Measurements from ENCODE around the gene FGFBP2. TPM values are rescaled to one million over a fixed set of nuclear protein-coding genes. Genes with fewer than 3 reads are reported as not detected.

The FGFBP2 gene
- total RNA-seq, 5 donors from 2014 or later (not counting 1 experiment from before 2014, with no cell fraction given), result 11.5 to 24.4 (median 15.8) TPM

- ChIA-PET POLR2A (no interaction called here), CTCF (no interaction called here)
- no peaks in the 10 kb centered on the region for H3K36me3 Mint-ChIP-seq
- Histone ChIP-seq H3K27me3 (replicated peaks in 1 of 2; ENCODE audit: control insufficient read depth in 2 of 2, extremely low read depth in 1 of 2, insufficient read depth in 2 of 2, low read length in 1 of 2) (peaks cover 0 to 8% of the 10 kb centered on the region in 2 experiments), H3K36me3 (ENCODE audit: control insufficient read depth in 2 of 2, extremely low read depth in 1 of 2, insufficient read depth in 1 of 2, low read length in 1 of 2) (no peaks in the 10 kb centered on the region), H3K4me3 (ENCODE audit: control insufficient read depth in 1 of 2, extremely low read depth in 1 of 2, low read length in 1 of 2) (no peak overlapping the region), H3K4me1 (ENCODE audit: control insufficient read depth in 1 of 2, extremely low read depth in 1 of 2, insufficient read depth in 2 of 2, low read length in 2 of 2) (no peaks in the 10 kb centered on the region), H3K27ac (ENCODE audit: low read length) (no peak overlapping the region), H3K9me3 (no peaks in the 10 kb centered on the region)
- no peaks in the 10 kb centered on the region for H3K4me1 Mint-ChIP-seq
- WGBS (ENCODE audit: insufficient coverage), result 76% methylated on average over 3 of the region's 7 CpGs
- DNase-seq (no peak), ATAC-seq (replicated peaks in 1 of 4) (no peak)
- no peak overlapping the region for H3K4me3 Mint-ChIP-seq
- H3K9me3 Mint-ChIP-seq, result peaks cover 0 to 6% (median 5%) of the 10 kb centered on the region in 3 donors
- peaks cover 6 to 11% of the 10 kb centered on the region in 2 donors for H3K27me3 Mint-ChIP-seq
- no peak overlapping the region for H3K27ac Mint-ChIP-seq
Observed at GRCh38 chr4:15912236-15912635, 50.7 kb downstream of the FGFBP2 start.

Other genes with a start within 250 kb of the FGFBP2 start
- gene CD38, start 184.8 kb downstream of the FGFBP2 start, total RNA-seq, result 10 to 100 TPM in 1 of 5 donors, 1 to 10 TPM in 4; 4.3 to 22.8 (median 5.0) TPM
- not detected for gene FGFBP1, start 24.4 kb downstream of the FGFBP2 start, total RNA-seq
- 1 to 10 TPM in 3 of 5 donors, under 1 TPM in 2; 0.38 to 2.0 (median 1.4) TPM for gene PROM1, start 120.8 kb upstream of the FGFBP2 start, total RNA-seq